ENCODE measurements around the gene IGFBP4. TPM values are rescaled to one million over a fixed set of nuclear protein-coding genes. Genes with fewer than 3 reads are reported as not detected.

The IGFBP4 gene
- total and polyA plus RNA-seq, 10 of the 15 experiments (the other 5 are each of a cell fraction or from before 2014, with no cell fraction given) = 2.4 to 22.3 (median 6.6) TPM

- H3K36me3 ChIP-seq (ENCODE audit: control insufficient read depth in 2 of 2, insufficient read depth in 2 of 2, low read length in 1 of 2) = no peaks in the 10 kb centered on the region
- H3K9me3 ChIP-seq (replicated peaks; ENCODE audit: control insufficient read depth, insufficient read depth, low read length) = no peaks in the 10 kb centered on the region; the same call in 2 of the 3 replicates
- no peak overlapping the region for H3K4me2 ChIP-seq (ENCODE audit: control insufficient read depth, insufficient read depth)
- ChIA-PET CTCF (interaction anchor here (0.6 to 4.6 kb wide), 39 partner anchors 10 to 172 kb away, joined by 3 to 128 read pairs (median 7); partner anchors contain the start of genes GJD3, IGFBP4, RARA and TOP2A), SMC1A (ENCODE audit: uncharacterized antibody, unreplicated experiment) (interaction anchor here (0.6 to 7.6 kb wide), 20 partner anchors 14 to 140 kb away, joined by 3 to 108 read pairs (median 5); partner anchors contain the start of gene TNS4), RAD21 (ENCODE audit: unreplicated experiment) (interaction anchor here (0.5 to 6.8 kb wide), 19 partner anchors 12 to 335 kb away, joined by 3 to 131 read pairs (median 5); partner anchors contain the start of genes CASC3, IGFBP4 and TOP2A), POLR2A (interaction anchor here (0.6 to 1.7 kb wide), 6 partner anchors 14 to 60 kb away, joined by 3 to 12 read pairs (median 4); no protein-coding TSS in a partner anchor)
- H3K27ac ChIP-seq (ENCODE audit: control insufficient read depth, insufficient read depth) = no peak overlapping the region
- intact Hi-C loops (cut with micrococcal nuclease; ENCODE audit: unreplicated experiment) = no loop called here
- H3K4me3 ChIP-seq = no peak overlapping the region
- BruUV-seq (replicated peaks) = no TSS peak
- H3K4me1 ChIP-seq (ENCODE audit: control insufficient read depth, insufficient read depth, low read length) = peaks cover 7% of the 10 kb centered on the region
- WGBS (ENCODE audit: insufficient coverage, insufficient replicate concordance, low lambda C conversion rate, missing lambda C conversion rate) = 49% methylated on average over 18 of the region's 18 CpGs
- in situ Hi-C loops (cut with MboI) = no loop called here
- no peaks in the 10 kb centered on the region for H4K20me1 ChIP-seq (ENCODE audit: control insufficient read depth, insufficient read depth)
- H3K9ac ChIP-seq (ENCODE audit: control insufficient read depth, insufficient read depth, low read length) = no peak overlapping the region
- no peak for DNase-seq (ENCODE audit: low read depth, low spot score)
- no peak overlapping the region for H2AFZ ChIP-seq (ENCODE audit: control insufficient read depth, low read depth, low read length)
- no peaks in the 10 kb centered on the region for H3K79me2 ChIP-seq (ENCODE audit: control insufficient read depth, insufficient read depth, low read length)
- TF ChIP-seq MEF2B (IDR thresholded peaks at IDR 0.05; ENCODE audit: partially characterized antibody, poor library complexity, severe bottlenecking) = no peak
- TF ChIP-seq NKRF (conservative IDR thresholded peaks at IDR 0.05) = no peak
- no peak for TF ChIP-seq HDAC2 (IDR thresholded peaks at IDR 0.05)
- no peak for TF ChIP-seq BCL3 (IDR thresholded peaks at IDR 0.05; ENCODE audit: borderline replicate concordance, insufficient read depth, low read depth, low read length, poor library complexity, severe bottlenecking)
- no peak for TF ChIP-seq ZNF217 (IDR thresholded peaks at IDR 0.05)
- TF ChIP-seq POU2F2 (IDR thresholded peaks at IDR 0.05; ENCODE audit: borderline replicate concordance, low read depth, low read length) = no peak
- no peak for TF ChIP-seq ZZZ3 (IDR thresholded peaks at IDR 0.05; ENCODE audit: control insufficient read depth, insufficient read length, low read depth)
- no peak for ATAC-seq
- H3K27me3 ChIP-seq (replicated peaks in 1 of 2; ENCODE audit: control insufficient read depth in 2 of 2, insufficient read depth in 2 of 2, low read length in 1 of 2) = no peaks in the 10 kb centered on the region
- FAIRE-seq = no peak
These were observed 32.1 kb downstream of the IGFBP4 start for GRCh38 chr17:40475234-40475908.
